HEK293 (cell line): ENCODE data around the gene DOK3.

Experiments
- FEZF1 ChIP-seq: fragments of 450-650 bp; formaldehyde crosslinking; IDR thresholded peaks from 2 replicates; pipeline ENCODE4 v1.5.1; 2016; ENCODE audit warnings: missing biosample characterization, missing genetic modification characterization
- KLF10 ChIP-seq: fragments of 450-650 bp; IDR thresholded peaks from 2 replicates; pipeline ENCODE4 v1.5.1; 2018; ENCODE audit warnings: missing biosample characterization, mild to moderate bottlenecking, missing genetic modification characterization
- MEIS1 ChIP-seq: sonication (generic); formaldehyde crosslinking; IDR thresholded peaks from 2 replicates; pipeline ENCODE4 v1.8.1; 2022; ENCODE audit warnings: missing genetic modification reagents, mild to moderate bottlenecking, borderline replicate concordance
- ZEB2 ChIP-seq: fragments of 450-650 bp; formaldehyde crosslinking; IDR thresholded peaks from 2 replicates; pipeline ENCODE4 v1.5.1; 2016; ENCODE audit warnings: missing biosample characterization, missing genetic modification characterization
- ZNF10 ChIP-seq: fragments of 450-650 bp; formaldehyde crosslinking; IDR thresholded peaks from 2 replicates; pipeline ENCODE4 v1.5.1; 2017; ENCODE audit warnings: missing biosample characterization, missing genetic modification characterization
- ZNF48 ChIP-seq: fragments of 450-650 bp; formaldehyde crosslinking; IDR thresholded peaks from 2 replicates; pipeline ENCODE4 v1.5.1; 2016; ENCODE audit warnings: missing biosample characterization, missing genetic modification characterization
- ZNF501 ChIP-seq: fragments of 450-650 bp; formaldehyde crosslinking; IDR thresholded peaks from 2 replicates; pipeline ENCODE4 v1.5.1; 2016; ENCODE audit warnings: missing biosample characterization, missing genetic modification characterization
- TF ChIP-seq, protein P1 (sequence below): fragments of 450-650 bp; formaldehyde crosslinking; IDR thresholded peaks from 2 replicates; pipeline ENCODE4 v1.5.1; 2017; ENCODE audit warnings: missing biosample characterization, missing genetic modification characterization
- TF ChIP-seq, protein P2 (sequence below): fragments of 450-650 bp; formaldehyde crosslinking; IDR thresholded peaks from 2 replicates; pipeline ENCODE4 v1.5.1; 2016; ENCODE audit warnings: missing biosample characterization, missing genetic modification characterization
- TF ChIP-seq, protein P3 (sequence below): fragments of 450-650 bp; formaldehyde crosslinking; IDR thresholded peaks from 2 replicates; pipeline ENCODE4 v1.5.1; 2016; ENCODE audit warnings: missing biosample characterization, missing genetic modification characterization
- TF ChIP-seq, protein P4 (sequence below): fragments of 450-650 bp; formaldehyde crosslinking; IDR thresholded peaks from 2 replicates; pipeline ENCODE4 v1.5.1; 2016; ENCODE audit warnings: missing biosample characterization, missing genetic modification characterization

DNA sequence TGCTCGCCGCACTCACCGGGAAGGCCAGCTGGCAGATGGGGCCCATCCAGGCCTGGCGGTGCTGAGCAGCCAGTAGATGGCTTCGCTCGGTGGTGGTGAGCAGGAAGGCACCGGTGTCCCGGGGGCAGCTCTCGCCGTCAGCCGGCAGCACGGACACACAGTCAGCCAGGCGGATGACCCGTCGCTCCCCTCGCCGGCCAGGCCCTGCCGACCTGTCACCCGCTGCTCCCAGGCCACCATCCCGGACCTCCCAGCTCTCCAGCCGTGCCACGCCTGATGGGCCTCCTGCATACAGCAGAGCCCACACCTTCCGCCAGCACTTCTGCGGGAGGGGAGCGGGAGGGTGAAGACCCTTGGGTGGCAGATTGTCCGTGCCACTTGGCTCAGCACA lies 1.4 kb downstream of the DOK3 start:
- TF ChIP-seq, protein P1, sequence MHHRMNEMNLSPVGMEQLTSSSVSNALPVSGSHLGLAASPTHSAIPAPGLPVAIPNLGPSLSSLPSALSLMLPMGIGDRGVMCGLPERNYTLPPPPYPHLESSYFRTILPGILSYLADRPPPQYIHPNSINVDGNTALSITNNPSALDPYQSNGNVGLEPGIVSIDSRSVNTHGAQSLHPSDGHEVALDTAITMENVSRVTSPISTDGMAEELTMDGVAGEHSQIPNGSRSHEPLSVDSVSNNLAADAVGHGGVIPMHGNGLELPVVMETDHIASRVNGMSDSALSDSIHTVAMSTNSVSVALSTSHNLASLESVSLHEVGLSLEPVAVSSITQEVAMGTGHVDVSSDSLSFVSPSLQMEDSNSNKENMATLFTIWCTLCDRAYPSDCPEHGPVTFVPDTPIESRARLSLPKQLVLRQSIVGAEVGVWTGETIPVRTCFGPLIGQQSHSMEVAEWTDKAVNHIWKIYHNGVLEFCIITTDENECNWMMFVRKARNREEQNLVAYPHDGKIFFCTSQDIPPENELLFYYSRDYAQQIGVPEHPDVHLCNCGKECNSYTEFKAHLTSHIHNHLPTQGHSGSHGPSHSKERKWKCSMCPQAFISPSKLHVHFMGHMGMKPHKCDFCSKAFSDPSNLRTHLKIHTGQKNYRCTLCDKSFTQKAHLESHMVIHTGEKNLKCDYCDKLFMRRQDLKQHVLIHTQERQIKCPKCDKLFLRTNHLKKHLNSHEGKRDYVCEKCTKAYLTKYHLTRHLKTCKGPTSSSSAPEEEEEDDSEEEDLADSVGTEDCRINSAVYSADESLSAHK (tag by site-specific recombination) = no peak
- TF ChIP-seq, protein P2, sequence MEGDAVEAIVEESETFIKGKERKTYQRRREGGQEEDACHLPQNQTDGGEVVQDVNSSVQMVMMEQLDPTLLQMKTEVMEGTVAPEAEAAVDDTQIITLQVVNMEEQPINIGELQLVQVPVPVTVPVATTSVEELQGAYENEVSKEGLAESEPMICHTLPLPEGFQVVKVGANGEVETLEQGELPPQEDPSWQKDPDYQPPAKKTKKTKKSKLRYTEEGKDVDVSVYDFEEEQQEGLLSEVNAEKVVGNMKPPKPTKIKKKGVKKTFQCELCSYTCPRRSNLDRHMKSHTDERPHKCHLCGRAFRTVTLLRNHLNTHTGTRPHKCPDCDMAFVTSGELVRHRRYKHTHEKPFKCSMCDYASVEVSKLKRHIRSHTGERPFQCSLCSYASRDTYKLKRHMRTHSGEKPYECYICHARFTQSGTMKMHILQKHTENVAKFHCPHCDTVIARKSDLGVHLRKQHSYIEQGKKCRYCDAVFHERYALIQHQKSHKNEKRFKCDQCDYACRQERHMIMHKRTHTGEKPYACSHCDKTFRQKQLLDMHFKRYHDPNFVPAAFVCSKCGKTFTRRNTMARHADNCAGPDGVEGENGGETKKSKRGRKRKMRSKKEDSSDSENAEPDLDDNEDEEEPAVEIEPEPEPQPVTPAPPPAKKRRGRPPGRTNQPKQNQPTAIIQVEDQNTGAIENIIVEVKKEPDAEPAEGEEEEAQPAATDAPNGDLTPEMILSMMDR (tag by site-specific recombination) = no peak
- TF ChIP-seq ZNF501 (tag by site-specific recombination) = no peak
- TF ChIP-seq MEIS1 (CRISPR knock-in tag) = no peak
- TF ChIP-seq, protein P3, sequence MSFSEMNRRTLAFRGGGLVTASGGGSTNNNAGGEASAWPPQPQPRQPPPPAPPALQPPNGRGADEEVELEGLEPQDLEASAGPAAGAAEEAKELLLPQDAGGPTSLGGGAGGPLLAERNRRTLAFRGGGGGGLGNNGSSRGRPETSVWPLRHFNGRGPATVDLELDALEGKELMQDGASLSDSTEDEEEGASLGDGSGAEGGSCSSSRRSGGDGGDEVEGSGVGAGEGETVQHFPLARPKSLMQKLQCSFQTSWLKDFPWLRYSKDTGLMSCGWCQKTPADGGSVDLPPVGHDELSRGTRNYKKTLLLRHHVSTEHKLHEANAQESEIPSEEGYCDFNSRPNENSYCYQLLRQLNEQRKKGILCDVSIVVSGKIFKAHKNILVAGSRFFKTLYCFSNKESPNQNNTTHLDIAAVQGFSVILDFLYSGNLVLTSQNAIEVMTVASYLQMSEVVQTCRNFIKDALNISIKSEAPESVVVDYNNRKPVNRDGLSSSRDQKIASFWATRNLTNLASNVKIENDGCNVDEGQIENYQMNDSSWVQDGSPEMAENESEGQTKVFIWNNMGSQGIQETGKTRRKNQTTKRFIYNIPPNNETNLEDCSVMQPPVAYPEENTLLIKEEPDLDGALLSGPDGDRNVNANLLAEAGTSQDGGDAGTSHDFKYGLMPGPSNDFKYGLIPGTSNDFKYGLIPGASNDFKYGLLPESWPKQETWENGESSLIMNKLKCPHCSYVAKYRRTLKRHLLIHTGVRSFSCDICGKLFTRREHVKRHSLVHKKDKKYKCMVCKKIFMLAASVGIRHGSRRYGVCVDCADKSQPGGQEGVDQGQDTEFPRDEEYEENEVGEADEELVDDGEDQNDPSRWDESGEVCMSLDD (tag by site-specific recombination) = no peak
- no peak for TF ChIP-seq ZNF48
- TF ChIP-seq KLF10 (tag by site-specific recombination) = no peak
- TF ChIP-seq ZEB2 = no peak
- TF ChIP-seq, protein P4, sequence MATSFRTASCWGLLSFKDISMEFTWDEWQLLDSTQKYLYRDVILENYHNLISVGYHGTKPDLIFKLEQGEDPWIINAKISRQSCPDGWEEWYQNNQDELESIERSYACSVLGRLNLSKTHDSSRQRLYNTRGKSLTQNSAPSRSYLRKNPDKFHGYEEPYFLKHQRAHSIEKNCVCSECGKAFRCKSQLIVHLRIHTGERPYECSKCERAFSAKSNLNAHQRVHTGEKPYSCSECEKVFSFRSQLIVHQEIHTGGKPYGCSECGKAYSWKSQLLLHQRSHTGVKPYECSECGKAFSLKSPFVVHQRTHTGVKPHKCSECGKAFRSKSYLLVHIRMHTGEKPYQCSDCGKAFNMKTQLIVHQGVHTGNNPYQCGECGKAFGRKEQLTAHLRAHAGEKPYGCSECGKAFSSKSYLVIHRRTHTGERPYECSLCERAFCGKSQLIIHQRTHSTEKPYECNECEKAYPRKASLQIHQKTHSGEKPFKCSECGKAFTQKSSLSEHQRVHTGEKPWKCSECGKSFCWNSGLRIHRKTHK (tag by site-specific recombination) = no peak
- TF ChIP-seq FEZF1 = no peak
- no peak for TF ChIP-seq ZNF10
